ENCODE measurements around the gene ABCA3.

DNA sequence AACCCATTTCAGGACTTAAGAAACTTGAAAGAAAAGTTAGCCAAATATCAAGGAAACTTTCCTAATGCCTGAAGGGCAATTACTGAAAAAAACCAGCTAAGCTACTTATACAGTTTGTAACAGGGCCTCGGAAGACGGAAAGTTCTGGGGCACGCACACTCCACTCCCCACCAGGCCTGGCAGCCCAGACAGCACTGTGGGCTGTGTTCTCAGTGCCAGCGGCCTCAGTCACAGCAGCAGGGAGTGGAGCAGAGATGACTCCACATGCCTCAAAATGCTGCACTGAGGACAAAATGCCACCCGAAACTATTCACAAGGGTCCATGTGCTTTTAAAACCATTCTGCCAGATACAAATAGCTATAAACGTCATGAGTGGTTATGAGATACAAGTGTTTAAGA lies 82.8 kb downstream of the ABCA3 start:
- TF ChIP-seq, protein P1, sequence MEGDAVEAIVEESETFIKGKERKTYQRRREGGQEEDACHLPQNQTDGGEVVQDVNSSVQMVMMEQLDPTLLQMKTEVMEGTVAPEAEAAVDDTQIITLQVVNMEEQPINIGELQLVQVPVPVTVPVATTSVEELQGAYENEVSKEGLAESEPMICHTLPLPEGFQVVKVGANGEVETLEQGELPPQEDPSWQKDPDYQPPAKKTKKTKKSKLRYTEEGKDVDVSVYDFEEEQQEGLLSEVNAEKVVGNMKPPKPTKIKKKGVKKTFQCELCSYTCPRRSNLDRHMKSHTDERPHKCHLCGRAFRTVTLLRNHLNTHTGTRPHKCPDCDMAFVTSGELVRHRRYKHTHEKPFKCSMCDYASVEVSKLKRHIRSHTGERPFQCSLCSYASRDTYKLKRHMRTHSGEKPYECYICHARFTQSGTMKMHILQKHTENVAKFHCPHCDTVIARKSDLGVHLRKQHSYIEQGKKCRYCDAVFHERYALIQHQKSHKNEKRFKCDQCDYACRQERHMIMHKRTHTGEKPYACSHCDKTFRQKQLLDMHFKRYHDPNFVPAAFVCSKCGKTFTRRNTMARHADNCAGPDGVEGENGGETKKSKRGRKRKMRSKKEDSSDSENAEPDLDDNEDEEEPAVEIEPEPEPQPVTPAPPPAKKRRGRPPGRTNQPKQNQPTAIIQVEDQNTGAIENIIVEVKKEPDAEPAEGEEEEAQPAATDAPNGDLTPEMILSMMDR (IDR thresholded peaks at IDR 0.05), result no peak
- no peak for TF ChIP-seq POLR2A (IDR thresholded peaks at IDR 0.05)

Data from adrenal gland (tissue), 5 donors.